DND-41 (cell line): ENCODE data around the gene EGR1.

Experiments
- EZH2 ChIP-seq: IDR thresholded peaks from 3 replicates; pipeline ENCODE4 v1.6.1; 2012; ENCODE audit warnings: borderline replicate concordance, low read depth, mild to moderate bottlenecking, moderate library complexity, low read length, inconsistent platforms; ENCODE audit not compliant: severe bottlenecking
- TF ChIP-seq, protein P1 (sequence below): IDR thresholded peaks from 2 replicates; pipeline ENCODE4 v1.5.1; 2012; ENCODE audit warnings: borderline replicate concordance, low read length, moderate library complexity, mild to moderate bottlenecking; ENCODE audit not compliant: poor library complexity, severe bottlenecking; ENCODE audit errors: extremely low read depth

DNA sequence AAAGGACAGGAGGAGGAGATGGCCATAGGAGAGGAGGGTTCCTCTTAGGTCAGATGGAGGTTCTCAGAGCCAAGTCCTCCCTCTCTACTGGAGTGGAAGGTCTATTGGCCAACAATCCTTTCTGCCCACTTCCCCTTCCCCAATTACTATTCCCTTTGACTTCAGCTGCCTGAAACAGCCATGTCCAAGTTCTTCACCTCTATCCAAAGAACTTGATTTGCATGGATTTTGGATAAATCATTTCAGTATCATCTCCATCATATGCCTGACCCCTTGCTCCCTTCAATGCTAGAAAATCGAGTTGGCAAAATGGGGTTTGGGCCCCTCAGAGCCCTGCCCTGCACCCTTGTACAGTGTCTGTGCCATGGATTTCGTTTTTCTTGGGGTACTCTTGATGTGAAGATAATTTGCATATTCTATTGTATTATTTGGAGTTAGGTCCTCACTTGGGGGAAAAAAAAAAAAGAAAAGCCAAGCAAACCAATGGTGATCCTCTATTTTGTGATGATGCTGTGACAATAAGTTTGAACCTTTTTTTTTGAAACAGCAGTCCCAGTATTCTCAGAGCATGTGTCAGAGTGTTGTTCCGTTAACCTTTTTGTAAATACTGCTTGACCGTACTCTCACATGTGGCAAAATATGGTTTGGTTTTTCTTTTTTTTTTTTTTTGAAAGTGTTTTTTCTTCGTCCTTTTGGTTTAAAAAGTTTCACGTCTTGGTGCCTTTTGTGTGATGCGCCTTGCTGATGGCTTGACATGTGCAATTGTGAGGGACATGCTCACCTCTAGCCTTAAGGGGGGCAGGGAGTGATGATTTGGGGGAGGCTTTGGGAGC lies 3.1 kb downstream of the EGR1 start:
- TF ChIP-seq, protein P1, sequence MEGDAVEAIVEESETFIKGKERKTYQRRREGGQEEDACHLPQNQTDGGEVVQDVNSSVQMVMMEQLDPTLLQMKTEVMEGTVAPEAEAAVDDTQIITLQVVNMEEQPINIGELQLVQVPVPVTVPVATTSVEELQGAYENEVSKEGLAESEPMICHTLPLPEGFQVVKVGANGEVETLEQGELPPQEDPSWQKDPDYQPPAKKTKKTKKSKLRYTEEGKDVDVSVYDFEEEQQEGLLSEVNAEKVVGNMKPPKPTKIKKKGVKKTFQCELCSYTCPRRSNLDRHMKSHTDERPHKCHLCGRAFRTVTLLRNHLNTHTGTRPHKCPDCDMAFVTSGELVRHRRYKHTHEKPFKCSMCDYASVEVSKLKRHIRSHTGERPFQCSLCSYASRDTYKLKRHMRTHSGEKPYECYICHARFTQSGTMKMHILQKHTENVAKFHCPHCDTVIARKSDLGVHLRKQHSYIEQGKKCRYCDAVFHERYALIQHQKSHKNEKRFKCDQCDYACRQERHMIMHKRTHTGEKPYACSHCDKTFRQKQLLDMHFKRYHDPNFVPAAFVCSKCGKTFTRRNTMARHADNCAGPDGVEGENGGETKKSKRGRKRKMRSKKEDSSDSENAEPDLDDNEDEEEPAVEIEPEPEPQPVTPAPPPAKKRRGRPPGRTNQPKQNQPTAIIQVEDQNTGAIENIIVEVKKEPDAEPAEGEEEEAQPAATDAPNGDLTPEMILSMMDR: no peak
- TF ChIP-seq EZH2: no peak
